Measurements from ENCODE around the gene PSMC6. TPM values are rescaled to one million over a fixed set of nuclear protein-coding genes. Genes with fewer than 3 reads are reported as not detected.

The PSMC6 gene
- total RNA-seq (100 to 1,000 TPM in 2 of 5 donors, 10 to 100 TPM in 3; 71.4 to 103 (median 74.9) TPM), total RNA-seq (78.0 to 252 (median 102) reads per million in 29 experiments)
- 107 TPM for total RNA-seq (2013)

GRCh38 chr14:52706724-52707706, at the start of gene PSMC6:
TSS of gene PSMC6 (plus strand) at chr14:52707200. CDS start at chr14:52707220, 20 bp downstream.
- peaks cover 37 to 52% (median 50%) of the 10 kb centered on the region in 3 donors for H3K4me1 Mint-ChIP-seq
- peak within 1 kb of the TSS; percentile 87 to 89 for H3K4me3 ChIP-seq (ENCODE audit: control insufficient read depth in 1 of 2, extremely low read depth in 1 of 2, low read length in 1 of 2)
- H3K9me3 ChIP-seq, result no peaks in the 10 kb centered on the region
- H3K9me3 Mint-ChIP-seq, result no peaks in the 10 kb centered on the region
- no peaks in the 10 kb centered on the region for H3K27me3 ChIP-seq (replicated peaks in 1 of 2; ENCODE audit: control insufficient read depth in 2 of 2, extremely low read depth in 1 of 2, insufficient read depth in 2 of 2, low read length in 1 of 2)
- ChIA-PET POLR2A (interaction anchor here (0.9 to 1.0 kb wide), 2 partner anchors 35 kb away, joined by 3 to 9 read pairs; no protein-coding TSS in a partner anchor), CTCF (no interaction called here)
- H3K4me3 Mint-ChIP-seq, result peak within 1 kb of the TSS; percentile 98 to 100 (median 99)
- H3K27ac Mint-ChIP-seq, result peak within 1 kb of the TSS; percentile 98 to 99
- peak; percentile 86 to 98 (median 94) for DNase-seq
- peak within 1 kb of the TSS; percentile 83 for H3K27ac ChIP-seq (ENCODE audit: low read length)
- peaks cover 27% of the 10 kb centered on the region for H3K36me3 Mint-ChIP-seq
- ATAC-seq (replicated peaks in 1 of 4), result peak; percentile 98 to 99 (median 98)
- H3K4me1 ChIP-seq (ENCODE audit: control insufficient read depth in 1 of 2, extremely low read depth in 1 of 2, insufficient read depth in 2 of 2, low read length in 2 of 2), result peaks cover 12 to 16% of the 10 kb centered on the region in 2 experiments
- no peaks in the 10 kb centered on the region for H3K27me3 Mint-ChIP-seq
- H3K36me3 ChIP-seq (ENCODE audit: control insufficient read depth in 2 of 2, extremely low read depth in 1 of 2, insufficient read depth in 1 of 2, low read length in 1 of 2), result peaks cover 0 to 22% of the 10 kb centered on the region in 2 donors
- WGBS (ENCODE audit: insufficient coverage), result under 1% methylated on average over 33 of the region's 43 CpGs

GRCh38 chr14:52660325-52660724, 46.7 kb upstream of the PSMC6 start:
- H3K4me1 ChIP-seq (ENCODE audit: control insufficient read depth in 1 of 2, extremely low read depth in 1 of 2, insufficient read depth in 2 of 2, low read length in 2 of 2), result no peaks in the 10 kb centered on the region
- no peaks in the 10 kb centered on the region for H3K27me3 ChIP-seq (replicated peaks in 1 of 2; ENCODE audit: control insufficient read depth in 2 of 2, extremely low read depth in 1 of 2, insufficient read depth in 2 of 2, low read length in 1 of 2)
- ChIA-PET CTCF (no interaction called here), POLR2A (interaction anchor here (0.5 to 0.7 kb wide), 2 partner anchors 14 to 48 kb away, joined by 3 to 7 read pairs; no protein-coding TSS in a partner anchor)
- H3K27ac ChIP-seq (ENCODE audit: low read length), result no peak overlapping the region
- Mint-ChIP-seq H3K4me1 (peaks cover 2 to 5% (median 4%) of the 10 kb centered on the region in 3 donors), H3K27me3 (no peaks in the 10 kb centered on the region), H3K27ac (no peak overlapping the region), H3K4me3 (no peak overlapping the region), H3K36me3 (peaks cover 36% of the 10 kb centered on the region), H3K9me3 (no peaks in the 10 kb centered on the region)
- DNase-seq, result no peak
- no peak for ATAC-seq (replicated peaks in 1 of 4)
- no peaks in the 10 kb centered on the region for H3K9me3 ChIP-seq
- peaks cover 0 to 29% of the 10 kb centered on the region in 2 donors for H3K36me3 ChIP-seq (ENCODE audit: control insufficient read depth in 2 of 2, extremely low read depth in 1 of 2, insufficient read depth in 1 of 2, low read length in 1 of 2)
- H3K4me3 ChIP-seq (ENCODE audit: control insufficient read depth in 1 of 2, extremely low read depth in 1 of 2, low read length in 1 of 2), result no peak overlapping the region

- no peak overlapping the region for H3K4me3 ChIP-seq (ENCODE audit: control insufficient read depth in 1 of 2, extremely low read depth in 1 of 2, low read length in 1 of 2)
- Mint-ChIP-seq H3K36me3 (peaks cover 37% of the 10 kb centered on the region), H3K4me3 (no peak overlapping the region), H3K9me3 (no peaks in the 10 kb centered on the region), H3K4me1 (peaks cover 2 to 5% (median 4%) of the 10 kb centered on the region in 3 donors), H3K27ac (no peak overlapping the region), H3K27me3 (no peaks in the 10 kb centered on the region)
- ChIA-PET CTCF (no interaction called here), POLR2A (interaction anchor here in 1 of 2 donors (0.5 kb wide), 1 partner anchor 13 kb away, joined by 3 read pairs; no protein-coding TSS in a partner anchor)
- no CpG with 5 or more reads among the region's 1 CpG for WGBS (ENCODE audit: insufficient coverage)
- ATAC-seq (replicated peaks in 1 of 4) (no peak), DNase-seq (no peak)
- H3K4me1 ChIP-seq (ENCODE audit: control insufficient read depth in 1 of 2, extremely low read depth in 1 of 2, insufficient read depth in 2 of 2, low read length in 2 of 2), result no peaks in the 10 kb centered on the region
- H3K27ac ChIP-seq (ENCODE audit: low read length), result no peak overlapping the region
- peaks cover 0 to 31% of the 10 kb centered on the region in 2 donors for H3K36me3 ChIP-seq (ENCODE audit: control insufficient read depth in 2 of 2, extremely low read depth in 1 of 2, insufficient read depth in 1 of 2, low read length in 1 of 2)
- no peaks in the 10 kb centered on the region for H3K9me3 ChIP-seq
- no peaks in the 10 kb centered on the region for H3K27me3 ChIP-seq (replicated peaks in 1 of 2; ENCODE audit: control insufficient read depth in 2 of 2, extremely low read depth in 1 of 2, insufficient read depth in 2 of 2, low read length in 1 of 2)
These were observed 46.2 kb upstream of the PSMC6 start for GRCh38 chr14:52660832-52661231.

- ATAC-seq (replicated peaks in 1 of 4) (no peak), DNase-seq (no peak)
- H3K4me3 Mint-ChIP-seq, result no peak overlapping the region
- H3K9me3 Mint-ChIP-seq, result no peaks in the 10 kb centered on the region
- CTCF ChIA-PET, result interaction anchor here in 1 of 2 donors (0.6 kb wide), 1 partner anchor 116 kb away, joined by 3 read pairs; no protein-coding TSS in a partner anchor
- Histone ChIP-seq H3K27ac (ENCODE audit: low read length) (no peak overlapping the region), H3K36me3 (ENCODE audit: control insufficient read depth in 2 of 2, extremely low read depth in 1 of 2, insufficient read depth in 1 of 2, low read length in 1 of 2) (peaks cover 0 to 31% of the 10 kb centered on the region in 2 donors), H3K4me3 (ENCODE audit: control insufficient read depth in 1 of 2, extremely low read depth in 1 of 2, low read length in 1 of 2) (no peak overlapping the region), H3K9me3 (no peaks in the 10 kb centered on the region), H3K4me1 (ENCODE audit: control insufficient read depth in 1 of 2, extremely low read depth in 1 of 2, insufficient read depth in 2 of 2, low read length in 2 of 2) (no peaks in the 10 kb centered on the region), H3K27me3 (replicated peaks in 1 of 2; ENCODE audit: control insufficient read depth in 2 of 2, extremely low read depth in 1 of 2, insufficient read depth in 2 of 2, low read length in 1 of 2) (no peaks in the 10 kb centered on the region)
- peaks cover 2 to 5% (median 4%) of the 10 kb centered on the region in 3 donors for H3K4me1 Mint-ChIP-seq
- POLR2A ChIA-PET, result no interaction called here
- peaks cover 38% of the 10 kb centered on the region for H3K36me3 Mint-ChIP-seq
- no peaks in the 10 kb centered on the region for H3K27me3 Mint-ChIP-seq
- no peak overlapping the region for H3K27ac Mint-ChIP-seq
- WGBS (ENCODE audit: insufficient coverage), result no CpG with 5 or more reads among the region's 2 CpGs
These were observed 45.7 kb upstream of the PSMC6 start for GRCh38 chr14:52661314-52661713.

DNA sequence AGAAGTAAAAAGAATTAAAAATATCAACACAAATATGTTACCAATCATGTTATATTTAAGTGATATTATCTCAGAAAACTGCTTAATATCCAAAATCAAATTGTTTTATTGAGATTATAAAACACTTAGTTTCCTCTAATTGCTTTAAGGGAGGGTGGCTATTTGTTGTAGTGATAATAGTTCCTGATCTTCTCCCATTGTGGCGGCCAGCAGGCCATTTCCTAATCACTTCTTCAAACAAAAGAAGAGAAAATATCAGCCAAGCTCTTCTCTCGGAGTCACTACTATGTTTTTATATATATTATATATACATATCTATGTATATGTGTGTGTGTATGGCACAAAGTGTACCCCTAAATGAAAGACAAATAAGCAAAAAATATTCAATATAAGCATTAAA, 43.1 kb upstream of the PSMC6 start:
- H3K4me1 Mint-ChIP-seq, result peaks cover 2 to 5% (median 4%) of the 10 kb centered on the region in 3 donors
- POLR2A ChIA-PET, result no interaction called here

DNA sequence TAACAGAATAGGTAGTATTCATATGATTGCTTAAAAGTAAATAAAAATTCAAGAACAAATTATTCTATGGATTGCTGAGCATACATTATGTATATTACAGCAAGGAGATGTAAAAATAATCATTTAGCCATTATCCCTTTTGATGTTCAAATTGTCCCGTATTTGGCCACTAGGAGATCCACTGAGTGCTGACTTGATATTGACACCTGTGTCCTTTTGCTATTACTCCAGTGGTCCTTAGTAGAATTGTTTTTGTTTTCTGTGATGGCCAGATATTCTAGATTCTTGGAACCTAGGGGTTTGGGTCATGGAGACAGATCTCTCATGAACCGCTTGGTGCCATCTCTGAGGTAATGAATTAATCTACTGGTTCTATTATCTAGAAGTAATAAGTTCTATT, 28.4 kb upstream of the PSMC6 start:
- ChIA-PET CTCF (interaction anchor here (0.7 to 0.9 kb wide), 2 partner anchors 58 to 283 kb away, joined by 3 read pairs; no protein-coding TSS in a partner anchor), POLR2A (no interaction called here)
- Histone ChIP-seq H3K27ac (ENCODE audit: low read length) (no peak overlapping the region), H3K4me3 (ENCODE audit: control insufficient read depth in 1 of 2, extremely low read depth in 1 of 2, low read length in 1 of 2) (no peak overlapping the region), H3K36me3 (ENCODE audit: control insufficient read depth in 2 of 2, extremely low read depth in 1 of 2, insufficient read depth in 1 of 2, low read length in 1 of 2) (peaks cover 6 to 44% of the 10 kb centered on the region in 2 donors), H3K4me1 (ENCODE audit: control insufficient read depth in 1 of 2, extremely low read depth in 1 of 2, insufficient read depth in 2 of 2, low read length in 2 of 2) (no peaks in the 10 kb centered on the region), H3K9me3 (no peaks in the 10 kb centered on the region), H3K27me3 (replicated peaks in 1 of 2; ENCODE audit: control insufficient read depth in 2 of 2, extremely low read depth in 1 of 2, insufficient read depth in 2 of 2, low read length in 1 of 2) (no peaks in the 10 kb centered on the region)
- H3K9me3 Mint-ChIP-seq, result no peaks in the 10 kb centered on the region
- H3K4me1 Mint-ChIP-seq, result peaks cover 0 to 11% (median 7%) of the 10 kb centered on the region in 3 donors
- ATAC-seq (replicated peaks in 1 of 4), result peak in 3 of 4 experiments; percentile 37 to 56 (median 49)
- H3K27ac Mint-ChIP-seq, result no peak overlapping the region
- WGBS (ENCODE audit: insufficient coverage), result no CpG with 5 or more reads among the region's 2 CpGs
- peak in 1 of 35 experiments; percentile 48 for DNase-seq
- H3K27me3 Mint-ChIP-seq, result no peaks in the 10 kb centered on the region
- peaks cover 30% of the 10 kb centered on the region for H3K36me3 Mint-ChIP-seq
- no peak overlapping the region for H3K4me3 Mint-ChIP-seq

More for the DNA sequence above, 43.1 kb upstream of the PSMC6 start:
- no peak overlapping the region for H3K27ac ChIP-seq (ENCODE audit: low read length)
- H3K9me3 Mint-ChIP-seq, result no peaks in the 10 kb centered on the region
- no peaks in the 10 kb centered on the region for H3K27me3 ChIP-seq (replicated peaks in 1 of 2; ENCODE audit: control insufficient read depth in 2 of 2, extremely low read depth in 1 of 2, insufficient read depth in 2 of 2, low read length in 1 of 2)
- H3K27me3 Mint-ChIP-seq, result no peaks in the 10 kb centered on the region
- no peak overlapping the region for H3K4me3 Mint-ChIP-seq
- WGBS (ENCODE audit: insufficient coverage), result no CpG with 5 or more reads among the region's 2 CpGs
- CTCF ChIA-PET, result no interaction called here
- DNase-seq (no peak), ATAC-seq (replicated peaks in 1 of 4) (no peak)
- H3K9me3 ChIP-seq, result no peaks in the 10 kb centered on the region
- H3K36me3 ChIP-seq (ENCODE audit: control insufficient read depth in 2 of 2, extremely low read depth in 1 of 2, insufficient read depth in 1 of 2, low read length in 1 of 2), result peaks cover 0 to 25% of the 10 kb centered on the region in 2 donors
- H3K27ac Mint-ChIP-seq, result no peak overlapping the region
- peaks cover 35% of the 10 kb centered on the region for H3K36me3 Mint-ChIP-seq
- H3K4me1 ChIP-seq (ENCODE audit: control insufficient read depth in 1 of 2, extremely low read depth in 1 of 2, insufficient read depth in 2 of 2, low read length in 2 of 2), result no peaks in the 10 kb centered on the region
- H3K4me3 ChIP-seq (ENCODE audit: control insufficient read depth in 1 of 2, extremely low read depth in 1 of 2, low read length in 1 of 2), result no peak overlapping the region

Measured in T-cell (primary cell).